ENCODE data around the gene PRKCA. TPM values are rescaled to one million over a fixed set of nuclear protein-coding genes. Genes with fewer than 3 reads are reported as not detected.

Gene PRKCA
- total RNA-seq, 4 donors from 2014 or later, result 55.8 to 90.7 (median 66.7) TPM

DNA sequence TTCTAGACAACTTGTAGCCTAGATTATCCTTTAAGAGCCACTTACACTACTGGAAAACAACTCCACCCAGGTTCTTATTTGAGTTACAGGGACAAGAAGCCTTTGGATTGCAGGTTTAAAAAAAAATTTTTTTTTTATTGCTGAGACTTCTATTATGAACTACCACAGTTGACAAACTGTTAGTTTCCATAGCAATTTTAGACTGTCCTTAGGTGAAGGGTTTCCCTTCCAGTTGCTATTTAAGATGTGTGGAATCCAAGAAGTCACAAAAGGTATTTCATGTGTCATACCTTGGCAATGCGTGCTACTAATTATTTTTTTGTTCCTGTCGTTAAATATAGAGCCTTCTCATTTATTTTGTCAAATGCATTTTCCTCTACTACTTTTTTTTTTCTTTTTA lies 253.2 kb downstream of the PRKCA start:
- Histone ChIP-seq H3K4me3 (no peak overlapping the region), H3K9me3 (no peaks in the 10 kb centered on the region), H3K27ac (no peak overlapping the region), H3K4me1 (peaks cover 0 to 8% (median 0%) of the 10 kb centered on the region in 4 donors), H3K36me3 (no peaks in the 10 kb centered on the region), H3K27me3 (no peaks in the 10 kb centered on the region)
- DNase-seq (ENCODE audit: low spot score in 2 of 2), result no peak
- WGBS, 2 donors, result 78 to 85% methylated on average over 2 of the region's 2 CpGs
- no peak for TF ChIP-seq CTCF (IDR thresholded peaks at IDR 0.05)
- no peak for TF ChIP-seq EP300 (IDR thresholded peaks at IDR 0.05)
- TF ChIP-seq POLR2A (IDR thresholded peaks at IDR 0.05), result no peak

DNA sequence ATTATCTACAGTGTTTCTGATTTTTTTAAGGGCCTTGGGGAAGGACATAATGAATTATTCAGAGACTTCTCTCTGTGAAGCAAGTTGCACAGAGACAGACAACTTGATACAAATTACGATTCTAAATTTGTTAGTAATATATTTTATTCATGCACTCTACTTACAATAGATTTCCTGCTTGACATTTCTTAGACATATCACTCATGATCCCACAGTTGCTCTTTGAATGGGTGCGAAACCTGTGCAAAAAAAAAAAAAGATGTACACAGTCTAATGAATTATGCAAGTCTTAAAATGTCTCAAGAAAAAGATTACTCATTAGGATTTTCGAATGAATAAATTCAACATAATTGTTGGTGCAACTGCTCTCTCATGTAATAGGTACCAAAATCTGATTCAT lies 254.8 kb downstream of the PRKCA start:
- no peak for DNase-seq (ENCODE audit: low spot score in 2 of 2)
- Histone ChIP-seq H3K36me3 (no peaks in the 10 kb centered on the region), H3K4me1 (peaks cover 0 to 4% (median 0%) of the 10 kb centered on the region in 4 donors), H3K27ac (no peak overlapping the region), H3K27me3 (no peaks in the 10 kb centered on the region), H3K9me3 (no peaks in the 10 kb centered on the region), H3K4me3 (no peak overlapping the region)
- TF ChIP-seq CTCF (IDR thresholded peaks at IDR 0.05) (no peak), POLR2A (IDR thresholded peaks at IDR 0.05) (no peak), EP300 (IDR thresholded peaks at IDR 0.05) (no peak)
- 80% methylated on average over 3 of the region's 3 CpGs for WGBS, 2 donors

DNA sequence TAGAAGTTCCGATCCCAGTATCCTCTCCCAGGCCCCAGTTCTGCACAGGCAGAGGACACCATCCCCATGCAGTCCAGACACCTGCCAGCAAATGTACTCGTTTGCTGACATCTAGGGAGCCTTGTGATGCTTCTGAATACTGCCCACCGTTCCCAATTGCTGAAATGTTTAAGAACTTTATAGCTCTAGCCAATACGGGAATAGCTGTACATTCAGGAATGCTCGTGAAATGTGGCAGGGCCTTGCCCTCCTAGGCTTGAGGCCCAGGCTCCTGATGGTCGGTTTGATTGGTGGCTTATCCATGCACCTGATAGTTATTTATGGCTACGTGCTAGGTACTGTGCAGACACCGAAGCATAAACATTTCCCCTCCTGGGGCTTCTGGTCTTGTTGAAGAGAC lies 255.5 kb downstream of the PRKCA start:
- DNase-seq (ENCODE audit: low spot score in 2 of 2), result no peak
- Histone ChIP-seq H3K36me3 (no peaks in the 10 kb centered on the region), H3K4me3 (no peak overlapping the region), H3K27ac (no peak overlapping the region), H3K9me3 (no peaks in the 10 kb centered on the region), H3K4me1 (peaks cover 0 to 4% (median 0%) of the 10 kb centered on the region in 4 donors), H3K27me3 (no peaks in the 10 kb centered on the region)
- TF ChIP-seq CTCF (IDR thresholded peaks at IDR 0.05), result no peak
- WGBS, 2 donors, result 84 to 86% methylated on average over 8 of the region's 8 CpGs

DNA sequence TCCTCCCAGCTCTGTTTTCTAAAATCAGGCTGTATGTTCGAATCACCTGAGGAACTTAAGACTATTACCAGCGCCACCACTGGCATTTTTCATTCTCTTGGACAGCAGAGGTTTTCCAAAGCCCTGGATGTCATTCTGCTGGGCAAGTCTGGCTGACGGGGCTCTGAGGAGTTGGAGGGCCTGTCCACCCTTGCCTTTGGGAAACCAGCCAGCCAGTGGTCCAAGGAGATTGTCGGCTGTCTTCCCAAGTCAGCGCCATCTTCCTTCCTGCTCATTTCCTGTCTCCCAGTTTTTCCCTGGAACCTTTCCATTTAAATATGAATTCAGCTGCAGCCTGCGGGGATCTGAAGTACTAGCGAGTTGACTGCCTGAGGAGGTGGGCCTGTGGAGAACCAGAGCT lies 258.3 kb downstream of the PRKCA start:
- Histone ChIP-seq H3K9me3 (no peaks in the 10 kb centered on the region), H3K4me1 (peaks cover 0 to 9% (median 0%) of the 10 kb centered on the region in 4 donors), H3K27ac (no peak overlapping the region), H3K36me3 (no peaks in the 10 kb centered on the region), H3K4me3 (no peak overlapping the region), H3K27me3 (no peaks in the 10 kb centered on the region)
- DNase-seq (ENCODE audit: low spot score in 2 of 2), result no peak
- WGBS, 2 donors, result 90 to 92% methylated on average over 7 of the region's 7 CpGs
- TF ChIP-seq POLR2A (IDR thresholded peaks at IDR 0.05) (no peak), EP300 (IDR thresholded peaks at IDR 0.05) (no peak), CTCF (IDR thresholded peaks at IDR 0.05) (no peak)

DNA sequence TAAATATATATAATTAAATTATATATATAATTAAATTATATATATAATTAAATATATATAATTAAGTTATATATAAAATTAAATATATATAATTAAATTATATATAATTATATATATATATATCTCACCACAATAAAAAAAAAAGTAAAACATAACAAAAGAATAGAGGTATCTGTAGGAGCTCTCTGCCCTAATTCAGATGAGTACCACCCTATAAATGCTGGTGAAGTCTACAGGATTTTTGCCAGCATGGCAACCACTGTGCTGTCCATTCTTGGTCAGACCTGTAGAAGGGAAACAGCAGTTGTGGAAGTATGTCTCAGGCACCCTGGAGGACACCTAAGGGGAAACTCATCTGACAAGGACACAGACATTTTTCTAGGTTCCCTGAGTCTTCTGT lies 259.7 kb downstream of the PRKCA start:
- H3K4me1 ChIP-seq, result peaks cover 0 to 18% (median 6%) of the 10 kb centered on the region in 4 donors
- no peaks in the 10 kb centered on the region for H3K36me3 ChIP-seq
- no peak for DNase-seq (ENCODE audit: low spot score in 2 of 2)
- H3K27me3 ChIP-seq, result no peaks in the 10 kb centered on the region
- TF ChIP-seq POLR2A (IDR thresholded peaks at IDR 0.05), result no peak
- TF ChIP-seq CTCF (IDR thresholded peaks at IDR 0.05), result no peak
- TF ChIP-seq EP300 (IDR thresholded peaks at IDR 0.05), result no peak
- no peaks in the 10 kb centered on the region for H3K9me3 ChIP-seq
- no peak overlapping the region for H3K4me3 ChIP-seq
- H3K27ac ChIP-seq, result no peak overlapping the region
